Large intestine (tissue), 3 donors: ENCODE measurements around the gene PMM1. TPM values are rescaled to one million over a fixed set of nuclear protein-coding genes. Genes with fewer than 3 reads are reported as not detected.
A peak's percentile ranks its signal among the peaks of the same experiment; 100 is the strongest.

Experiments
- DNase-seq, 2 donors: peaks; one replicate each; pipeline versions ENCODE4 v3.0.0 to v3.0.0-alpha.2; 2013
- H3K27ac ChIP-seq: one replicate; pipeline ENCODE4 v1.5.1; 2013; ENCODE audit warnings: low read length
- H3K27me3 ChIP-seq: 2 replicates; pipeline ENCODE4 v1.6.1; 2013; ENCODE audit warnings: low read length; ENCODE audit not compliant: control insufficient read depth, insufficient read depth
- H3K36me3 ChIP-seq: 2 replicates; pipeline ENCODE4 v1.6.1; 2013; ENCODE audit warnings: low read length; ENCODE audit not compliant: control insufficient read depth, insufficient read depth
- H3K4me1 ChIP-seq: one replicate; pipeline ENCODE4 v1.6.1; 2013; ENCODE audit warnings: low read length; ENCODE audit not compliant: control insufficient read depth, insufficient read depth
- H3K4me3 ChIP-seq: one replicate; pipeline ENCODE4 v1.5.1; 2013; ENCODE audit warnings: low read length
- H3K9me3 ChIP-seq: one replicate; pipeline ENCODE4 v1.6.1; 2013; ENCODE audit warnings: mild to moderate bottlenecking, low read depth, low read length, moderate library complexity; ENCODE audit not compliant: control insufficient read depth
- WGBS: methylation state at CpG from one replicate; pipeline ENCODE4 v1.1.5; 2013; ENCODE audit warnings: low lambda C conversion rate; ENCODE audit not compliant: insufficient coverage; 5-methylcytosine and 5-hydroxymethylcytosine counted together
- polyA plus RNA-seq: library from polyadenylated mRNA; unstranded; fragments of 120-200 nt; gene quantifications from one replicate; pipeline ENCODE4 v1.2.1, GENCODE V29; 2013

PMM1 gene
- polyA plus RNA-seq, 1 donor = 52.4 TPM

DNA sequence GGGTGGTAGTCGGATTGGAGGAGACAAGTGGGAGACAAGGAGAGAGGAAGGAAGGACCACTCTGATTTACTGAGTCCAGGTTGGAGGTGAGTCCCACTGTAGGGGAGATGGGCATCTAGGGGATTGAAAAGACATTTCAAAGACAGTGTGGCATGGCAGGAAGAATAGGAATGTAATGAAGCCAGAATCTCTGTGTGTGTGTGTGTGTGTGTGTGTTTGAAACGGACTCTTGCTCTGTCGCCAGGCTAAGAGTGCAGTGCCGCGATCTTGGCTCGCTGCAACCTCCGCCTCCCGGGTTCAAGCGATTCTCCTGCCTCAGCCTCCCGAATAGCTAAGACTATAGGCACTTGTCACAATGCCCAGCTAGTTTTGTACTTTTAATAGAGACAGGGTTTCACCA lies 33.1 kb downstream of the PMM1 start:
- WGBS = 100% methylated on average over 1 of the region's 10 CpGs

DNA sequence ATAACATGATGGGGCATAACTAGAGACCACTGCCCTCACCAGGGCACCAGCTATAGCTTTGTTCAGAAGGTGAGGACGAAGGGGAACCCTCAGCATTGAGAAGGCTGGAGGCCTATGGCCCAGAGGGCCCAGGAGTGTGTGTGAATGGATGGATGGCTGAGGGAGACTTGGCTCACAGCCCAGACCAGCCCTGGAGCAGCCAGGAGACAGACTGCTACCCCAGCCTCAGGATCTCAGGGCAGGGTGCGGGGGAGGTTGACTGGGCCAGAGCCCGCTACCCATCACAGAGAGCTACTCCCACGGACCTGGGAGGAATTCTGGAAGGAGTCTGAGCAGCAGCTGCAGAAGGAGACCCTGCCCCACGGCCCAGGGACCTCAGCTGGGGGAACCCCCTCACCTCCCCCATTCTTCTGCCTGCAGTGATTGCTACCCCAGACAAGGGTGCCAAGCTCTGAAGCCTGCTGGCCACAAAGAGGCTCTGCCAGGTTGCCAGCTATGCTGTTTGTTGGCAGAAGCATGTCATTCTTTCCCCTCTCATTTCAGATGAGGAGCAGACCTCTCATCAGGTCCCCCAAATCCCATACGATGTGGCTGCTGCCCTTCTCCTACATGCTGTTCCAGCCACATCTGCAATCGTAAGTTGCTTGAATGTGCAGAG lies 34.2 kb downstream of the PMM1 start:
- H3K4me1 ChIP-seq = peaks cover 12% of the 10 kb centered on the region
- no peaks in the 10 kb centered on the region for H3K36me3 ChIP-seq
- no peak overlapping the region for H3K4me3 ChIP-seq
- DNase-seq = no peak
- no CpG with 5 or more reads among the region's 7 CpGs for WGBS
- H3K9me3 ChIP-seq = no peaks in the 10 kb centered on the region
- H3K27me3 ChIP-seq = peaks cover 4% of the 10 kb centered on the region
- no peak overlapping the region for H3K27ac ChIP-seq

More for the DNA sequence above, 33.1 kb downstream of the PMM1 start:
- Histone ChIP-seq H3K27me3 (peaks cover 13% of the 10 kb centered on the region), H3K4me3 (no peak overlapping the region), H3K9me3 (no peaks in the 10 kb centered on the region), H3K36me3 (no peaks in the 10 kb centered on the region), H3K4me1 (peaks cover 10% of the 10 kb centered on the region), H3K27ac (no peak overlapping the region)
- no peak for DNase-seq

DNA sequence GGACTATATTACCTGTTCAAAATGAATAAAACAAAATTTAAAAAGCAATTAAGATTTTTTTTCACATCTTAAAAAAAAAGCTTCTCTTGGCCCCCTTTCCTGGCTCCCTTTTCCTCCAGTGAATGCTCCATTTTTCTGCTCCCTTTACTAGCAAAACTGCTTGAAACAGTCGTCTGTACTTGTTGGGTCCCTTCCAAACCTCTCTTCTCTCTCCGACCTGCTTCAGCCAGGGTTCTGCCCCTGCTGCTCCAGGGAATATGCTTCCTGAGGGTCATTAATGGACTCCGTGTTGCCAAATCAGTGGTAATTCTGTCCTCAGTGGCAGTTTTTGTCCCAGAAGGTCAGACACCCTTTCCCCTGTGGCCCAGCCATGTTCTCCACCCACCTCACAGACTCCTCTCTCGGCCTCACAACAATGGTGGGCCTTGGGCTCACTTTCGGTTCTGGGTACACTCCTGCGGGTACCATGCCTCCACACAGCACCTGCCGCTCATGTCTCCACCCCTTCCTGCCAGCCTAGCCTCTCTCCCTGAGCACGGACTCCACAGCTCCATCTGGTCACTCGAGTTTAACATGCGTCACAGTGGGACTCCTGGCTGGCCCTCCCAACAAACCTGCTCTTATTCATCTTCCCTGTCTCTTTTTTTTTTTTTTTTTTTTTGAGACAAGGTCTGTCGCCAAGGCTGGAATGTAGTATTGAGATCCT lies 37.6 kb downstream of the PMM1 start:
- WGBS = 60% methylated on average over 1 of the region's 11 CpGs
- Histone ChIP-seq H3K9me3 (no peaks in the 10 kb centered on the region), H3K27ac (no peak overlapping the region)

DNA sequence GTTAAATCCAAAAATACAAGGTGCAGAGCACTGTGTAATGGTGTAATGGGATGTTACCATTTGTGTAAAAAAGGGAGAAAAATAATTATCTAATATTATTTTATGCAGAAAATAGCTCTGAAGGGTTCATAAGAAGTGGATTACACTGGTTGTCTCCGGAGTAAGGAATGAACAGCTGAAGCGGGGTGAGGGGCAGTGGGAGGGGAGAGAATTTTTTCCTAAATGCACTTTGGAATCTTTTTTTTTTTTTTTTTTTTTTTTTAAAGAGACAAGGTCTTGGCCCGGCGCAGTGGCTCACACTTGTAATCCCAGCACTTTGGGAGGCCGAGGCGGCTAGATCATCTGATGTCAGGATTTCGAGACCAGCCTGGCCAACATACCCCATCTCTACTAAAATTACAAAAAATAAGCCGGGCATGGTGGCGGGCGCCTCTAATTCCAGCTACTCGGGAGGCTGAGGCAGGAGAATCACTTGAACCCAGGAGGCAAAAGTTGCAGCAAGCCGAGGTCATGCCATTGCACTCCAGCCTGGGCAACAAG lies 38.6 kb downstream of the PMM1 start:
- Histone ChIP-seq H3K27me3 (no peaks in the 10 kb centered on the region), H3K9me3 (no peaks in the 10 kb centered on the region), H3K4me1 (peaks cover 8% of the 10 kb centered on the region), H3K4me3 (no peak overlapping the region), H3K36me3 (no peaks in the 10 kb centered on the region), H3K27ac (no peak overlapping the region)
- no peak for DNase-seq
- WGBS = no CpG with 5 or more reads among the region's 12 CpGs

More for the DNA sequence above, 37.6 kb downstream of the PMM1 start:
- no peaks in the 10 kb centered on the region for H3K27me3 ChIP-seq
- no peak for DNase-seq
- H3K4me3 ChIP-seq = no peak overlapping the region
- H3K4me1 ChIP-seq = peaks cover 9% of the 10 kb centered on the region
- H3K36me3 ChIP-seq = no peaks in the 10 kb centered on the region

GRCh38 chr22:41548830-41549211 lies 40.8 kb downstream of the PMM1 start:
- no CpG with 5 or more reads among the region's 5 CpGs for WGBS
- H3K36me3 ChIP-seq = no peaks in the 10 kb centered on the region
- no peaks in the 10 kb centered on the region for H3K27me3 ChIP-seq
- no peak overlapping the region for H3K4me3 ChIP-seq
- H3K27ac ChIP-seq = peak overlapping the region; percentile 43
- H3K4me1 ChIP-seq = peaks cover 11% of the 10 kb centered on the region
- H3K9me3 ChIP-seq = no peaks in the 10 kb centered on the region
- no peak for DNase-seq

DNA sequence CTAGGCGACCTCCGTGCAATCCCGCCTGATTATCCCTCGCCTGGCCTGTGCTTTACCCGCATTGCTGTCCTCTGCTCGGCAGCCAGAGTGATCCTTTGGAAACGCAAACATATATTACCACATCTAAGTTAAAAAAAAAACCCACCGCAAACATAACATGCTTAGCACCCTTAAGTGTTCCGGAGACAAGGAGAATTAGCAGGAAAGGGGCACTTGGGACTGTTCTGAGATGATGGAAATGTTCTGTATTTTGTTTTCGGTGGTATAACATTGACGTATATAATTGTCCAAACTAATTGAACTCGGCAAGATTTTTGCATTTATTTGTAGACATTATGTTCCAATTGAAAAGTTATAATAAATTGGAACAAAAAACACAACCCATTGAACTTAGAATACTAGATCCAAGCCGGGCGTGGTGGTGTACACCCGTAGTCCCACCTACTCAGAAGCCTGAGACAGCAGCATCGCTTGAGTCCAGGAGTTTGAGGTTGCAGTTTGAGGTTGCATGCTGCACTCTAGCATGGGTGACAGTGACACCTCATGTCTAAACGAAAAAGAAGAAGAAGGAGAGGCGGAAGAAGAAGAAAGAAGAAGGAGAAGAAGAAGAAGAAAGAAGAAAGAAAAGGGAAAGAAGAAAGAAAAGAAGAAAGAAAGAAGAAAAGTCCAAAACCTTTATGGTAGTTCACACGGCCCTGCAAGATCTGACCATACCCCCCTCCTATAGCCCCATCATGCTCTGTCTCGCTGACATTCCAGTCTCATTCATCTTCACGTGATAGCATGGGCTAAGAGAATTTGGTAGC lies 44.8 kb downstream of the PMM1 start:
- peaks cover 10% of the 10 kb centered on the region for H3K36me3 ChIP-seq
- DNase-seq = no peak
- H3K4me3 ChIP-seq = peak overlapping the region; percentile 100
- H3K27me3 ChIP-seq = no peaks in the 10 kb centered on the region
- H3K4me1 ChIP-seq = peaks cover 10% of the 10 kb centered on the region
- H3K27ac ChIP-seq = no peak overlapping the region
- no peaks in the 10 kb centered on the region for H3K9me3 ChIP-seq
- WGBS = 47% methylated on average over 4 of the region's 21 CpGs

DNA sequence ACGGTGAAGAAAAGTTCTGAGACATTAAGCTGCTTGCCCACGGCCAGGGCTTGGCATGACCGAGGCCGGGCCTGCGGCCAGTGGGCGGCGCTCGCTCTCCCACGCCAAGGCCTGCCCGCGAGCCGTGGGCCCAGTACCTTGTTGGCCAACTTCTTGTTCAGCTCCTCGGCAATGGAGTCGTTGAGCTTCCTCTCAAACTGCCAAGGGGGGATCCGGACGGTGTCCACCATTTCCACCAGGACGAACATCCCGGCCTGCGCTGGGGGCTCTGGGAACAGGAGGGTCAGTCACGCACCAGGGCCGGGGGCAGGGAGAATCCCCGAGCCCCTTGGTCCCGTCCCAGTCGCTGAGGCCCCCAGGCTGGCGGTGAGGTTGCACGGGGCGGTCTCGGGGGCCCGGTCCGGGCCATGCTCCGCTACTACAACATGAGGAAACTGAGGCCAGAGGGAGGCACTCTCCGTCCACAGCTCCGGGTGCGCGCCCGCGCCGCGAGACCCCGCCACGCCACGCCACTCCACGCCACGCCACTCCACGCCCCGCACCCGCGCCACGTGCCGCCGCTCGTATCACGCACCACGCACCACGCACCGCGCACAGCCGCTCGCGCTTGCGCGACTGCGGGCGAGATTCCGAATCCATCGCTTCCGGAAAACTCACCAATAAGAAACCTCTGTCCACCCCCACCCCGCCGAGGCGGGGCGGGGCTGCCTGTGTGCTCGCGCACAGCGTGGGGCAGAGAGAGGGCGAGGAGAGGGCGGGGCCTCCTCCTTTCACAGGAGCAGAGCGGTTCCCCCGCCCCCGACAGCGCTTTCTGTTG lies 45.6 kb downstream of the PMM1 start, which contains the start of gene POLR3H:
POLR3H (minus strand) TSS at position 617 of the 817 bp plus-strand sequence; CDS start at position 248, 369 bp downstream.
- DNase-seq = peak; percentile 99
- Histone ChIP-seq H3K27me3 (no peaks in the 10 kb centered on the region), H3K9me3 (no peaks in the 10 kb centered on the region), H3K4me1 (peaks cover 10% of the 10 kb centered on the region), H3K36me3 (peaks cover 18% of the 10 kb centered on the region), H3K4me3 (peak within 1 kb of the TSS; percentile 100), H3K27ac (peak within 1 kb of the TSS; percentile 84)
- no CpG with 5 or more reads among the region's 80 CpGs for WGBS

DNA sequence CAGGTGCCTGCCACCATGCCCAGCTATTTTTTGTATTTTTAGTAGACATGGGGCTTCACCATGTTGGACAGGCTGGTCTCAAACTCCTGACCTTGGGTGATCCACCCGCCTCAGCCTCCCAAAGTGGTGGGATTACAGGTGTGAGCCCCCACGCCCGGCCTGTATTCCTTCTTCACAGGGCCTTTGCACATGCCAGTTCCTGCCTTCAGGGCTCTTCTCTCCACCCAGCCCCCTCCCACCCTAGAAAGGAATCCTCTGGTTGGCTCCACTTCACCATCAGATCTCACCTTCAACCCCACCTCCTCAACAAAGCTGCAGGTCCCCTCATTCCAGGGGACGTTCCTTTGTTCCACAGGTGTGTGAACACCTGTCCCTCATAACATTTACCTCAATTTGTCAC lies 47.4 kb downstream of the PMM1 start:
- Histone ChIP-seq H3K36me3 (peaks cover 30% of the 10 kb centered on the region), H3K9me3 (no peaks in the 10 kb centered on the region), H3K27me3 (no peaks in the 10 kb centered on the region), H3K27ac (no peak overlapping the region), H3K4me1 (peaks cover 10% of the 10 kb centered on the region), H3K4me3 (no peak overlapping the region)
- no peak for DNase-seq
- WGBS = no CpG with 5 or more reads among the region's 4 CpGs

DNA sequence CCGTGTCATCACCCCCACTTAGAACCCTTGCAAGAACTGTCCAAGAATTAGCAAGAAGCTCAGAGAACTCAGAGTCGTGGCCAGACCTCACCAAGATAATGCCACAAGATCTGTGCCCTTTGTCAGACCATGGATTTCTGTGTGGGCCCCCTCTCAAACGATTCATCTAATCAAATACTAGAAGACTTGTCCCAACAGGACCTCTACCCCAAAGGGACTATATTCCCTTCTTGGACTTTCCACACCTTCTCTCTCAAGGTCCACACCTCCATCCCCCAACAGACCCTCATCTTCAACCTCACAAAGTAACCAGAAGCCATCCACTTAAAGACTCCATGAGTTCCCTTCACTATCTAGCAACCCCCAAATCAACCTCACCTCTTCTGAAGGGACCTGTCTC lies 48.2 kb downstream of the PMM1 start:
- Histone ChIP-seq H3K4me3 (no peak overlapping the region), H3K36me3 (peaks cover 34% of the 10 kb centered on the region), H3K4me1 (peaks cover 10% of the 10 kb centered on the region), H3K27me3 (no peaks in the 10 kb centered on the region), H3K9me3 (no peaks in the 10 kb centered on the region), H3K27ac (no peak overlapping the region)
- DNase-seq = no peak
- WGBS = no CpG with 5 or more reads among the region's 3 CpGs
